Panc1 (cell line): ENCODE measurements around the gene SEMA6A.

Experiments
- CTCF ChIP-seq: fragments of 450-650 bp; IDR thresholded peaks from 2 replicates; pipeline ENCODE4 v1.5.1; 2017; ENCODE audit warnings: mild to moderate bottlenecking
- POLR2AphosphoS5 ChIP-seq: IDR thresholded peaks from 2 replicates; pipeline ENCODE4 v1.6.1; 2012; ENCODE audit warnings: mild to moderate bottlenecking, low read depth, low read length, moderate library complexity

GRCh38 chr5:116448870-116449427 lies 125.7 kb downstream of the SEMA6A start:
- TF ChIP-seq CTCF (no peak), POLR2AphosphoS5 (no peak)
